WTC11 (cell line): Measurements from ENCODE around the gene CDC37L1. TPM values are rescaled to one million over a fixed set of nuclear protein-coding genes. Genes with fewer than 3 reads are reported as not detected.

Experiments
- ATAC-seq: fragments of 200-7000 bp; cut with Tn5 transposase; 2 replicates; pipeline ENCODE4 v1.10.0; 2021; ENCODE audit warnings: mild to moderate bottlenecking, moderate library complexity
- CTCF ChIA-PET: fragments of 300-600 bp; sonication (Branson Sonifier 250); formaldehyde crosslinking; loops from one replicate; lab custom pipeline; 2021; ENCODE audit warnings: antibody characterized with exemption; lab: Charles Lee
- POLR2A ChIA-PET: fragments of 350-600 bp; sonication (Branson Sonifier 250); formaldehyde crosslinking; loops from one replicate; lab custom pipeline; 2021; ENCODE audit warnings: antibody characterized with exemption; lab: Charles Lee
- DNase-seq: peaks from one replicate; pipeline ENCODE4 v3.0.0; 2021; ENCODE audit warnings: low spot score
- H3K27ac Mint-ChIP-seq: 2 replicates; pipeline ENCODE4 v1.8.0; 2021; ENCODE audit warnings: mixed read lengths
- H3K27me3 Mint-ChIP-seq: 2 replicates; pipeline ENCODE4 v1.8.0; 2021; ENCODE audit warnings: low read depth, mild to moderate bottlenecking, moderate library complexity, mixed read lengths
- H3K36me3 Mint-ChIP-seq: 2 replicates; pipeline ENCODE4 v1.8.0; 2021; ENCODE audit warnings: mixed read lengths
- H3K4me1 Mint-ChIP-seq: 2 replicates; pipeline ENCODE4 v1.8.0; 2022; ENCODE audit warnings: mixed read lengths
- H3K4me3 Mint-ChIP-seq: 2 replicates; pipeline ENCODE4 v1.8.0; 2021; ENCODE audit warnings: mild to moderate bottlenecking, moderate library complexity, mixed read lengths
- H3K9me3 Mint-ChIP-seq: 2 replicates; pipeline ENCODE4 v1.8.0; 2021; ENCODE audit warnings: mixed read lengths
- AFF4 ChIP-seq: sonication (generic); formaldehyde crosslinking; IDR thresholded peaks from 2 replicates; pipeline ENCODE4 v1.8.1; 2023; ENCODE audit warnings: mild to moderate bottlenecking, missing genetic modification reagents, borderline replicate concordance
- ELF4 ChIP-seq: sonication (generic); formaldehyde crosslinking; IDR thresholded peaks from 2 replicates; pipeline ENCODE4 v1.8.1; 2022; ENCODE audit warnings: low read depth, mild to moderate bottlenecking, moderate library complexity, missing genetic modification reagents
- ESRRA ChIP-seq: sonication (generic); formaldehyde crosslinking; IDR thresholded peaks from 2 replicates; pipeline ENCODE4 v1.8.1; 2022; ENCODE audit warnings: mild to moderate bottlenecking, missing genetic modification reagents, borderline replicate concordance
- ETV6 ChIP-seq: sonication (generic); formaldehyde crosslinking; IDR thresholded peaks from 2 replicates; pipeline ENCODE4 v1.8.1; 2022; ENCODE audit warnings: mild to moderate bottlenecking, missing genetic modification reagents
- FOXJ3 ChIP-seq: sonication (generic); formaldehyde crosslinking; IDR thresholded peaks from 2 replicates; pipeline ENCODE4 v1.9.0; 2021; ENCODE audit warnings: missing genetic modification reagents, mild to moderate bottlenecking, borderline replicate concordance
- GTF2I ChIP-seq: fragments of 250-450 bp; sonication (Bioruptor Pico); conservative IDR thresholded peaks from 2 replicates; pipeline ENCODE4 v1.4.0; 2021; ENCODE audit warnings: mild to moderate bottlenecking
- SP1 ChIP-seq: sonication (generic); formaldehyde crosslinking; conservative IDR thresholded peaks from 2 replicates; pipeline ENCODE4 v1.8.1; 2022; ENCODE audit warnings: missing genetic modification reagents
- STAT6 ChIP-seq: sonication (generic); formaldehyde crosslinking; conservative IDR thresholded peaks from 2 replicates; pipeline ENCODE4 v1.8.1; 2023; ENCODE audit warnings: mild to moderate bottlenecking, low read depth, missing genetic modification reagents, moderate library complexity
- TEAD4 ChIP-seq: sonication (generic); formaldehyde crosslinking; IDR thresholded peaks from 2 replicates; pipeline ENCODE4 v1.8.0; 2022; ENCODE audit warnings: mild to moderate bottlenecking, missing genetic modification reagents
- ZNF121 ChIP-seq: sonication (generic); formaldehyde crosslinking; IDR thresholded peaks from 2 replicates; pipeline ENCODE4 v1.8.0; 2023; ENCODE audit warnings: missing genetic modification reagents
- ZNF138 ChIP-seq: sonication (generic); formaldehyde crosslinking; conservative IDR thresholded peaks from 2 replicates; pipeline ENCODE4 v1.8.1; 2022; ENCODE audit warnings: mild to moderate bottlenecking, moderate library complexity, missing genetic modification reagents
- ZNF232 ChIP-seq: sonication (generic); formaldehyde crosslinking; IDR thresholded peaks from 2 replicates; pipeline ENCODE4 v1.8.0; 2022; ENCODE audit warnings: mild to moderate bottlenecking, missing genetic modification reagents
- ZNF263 ChIP-seq: sonication (generic); formaldehyde crosslinking; IDR thresholded peaks from 2 replicates; pipeline ENCODE4 v1.8.1; 2022; ENCODE audit warnings: low read depth, mild to moderate bottlenecking, moderate library complexity, missing genetic modification reagents
- ZNF281 ChIP-seq: sonication (generic); formaldehyde crosslinking; IDR thresholded peaks from 2 replicates; pipeline ENCODE4 v1.8.0; 2023; ENCODE audit warnings: mild to moderate bottlenecking, missing genetic modification reagents
- ZNF671 ChIP-seq: fragments of 250-450 bp; sonication (Bioruptor Pico); IDR thresholded peaks from 2 replicates; pipeline ENCODE4 v1.8.0; 2021; ENCODE audit warnings: mild to moderate bottlenecking
- total RNA-seq: library from RNA; stranded (reverse); gene quantifications from 3 replicates; pipeline ENCODE4 v1.2.3, GENCODE V29; 2021
- TF ChIP-seq, protein P1 (sequence below): sonication (generic); formaldehyde crosslinking; IDR thresholded peaks from 2 replicates; pipeline ENCODE4 v1.8.1; 2023; ENCODE audit warnings: mild to moderate bottlenecking, missing genetic modification reagents, moderate library complexity
- TF ChIP-seq, protein P2 (sequence below): sonication (generic); formaldehyde crosslinking; IDR thresholded peaks from 2 replicates; pipeline ENCODE4 v1.8.1; 2023; ENCODE audit warnings: mild to moderate bottlenecking, missing genetic modification reagents
- TF ChIP-seq, protein P3 (sequence below): sonication (generic); formaldehyde crosslinking; IDR thresholded peaks from 2 replicates; pipeline ENCODE4 v1.8.1; 2023; ENCODE audit warnings: mild to moderate bottlenecking, missing genetic modification reagents, moderate library complexity

Gene CDC37L1
- total RNA-seq, 1 experiment from 2014 or later, result 20.1 TPM

DNA sequence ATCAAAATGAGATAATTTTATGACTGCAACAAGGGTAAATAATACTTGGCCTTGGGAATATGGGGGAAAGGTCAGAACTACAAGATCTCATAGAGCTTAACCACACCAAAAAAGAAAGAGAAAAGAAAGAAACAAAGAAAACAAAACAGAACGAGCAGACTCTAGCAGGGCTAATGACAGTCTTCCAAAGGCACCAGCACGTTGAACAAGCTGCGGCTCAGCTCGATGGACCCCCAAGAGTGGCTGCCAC lies 60.9 kb downstream of the CDC37L1 start:
- peak overlapping the region; percentile 84 for H3K4me3 Mint-ChIP-seq
- ChIA-PET CTCF (interaction anchor here (0.6 to 3.8 kb wide), 10 partner anchors 9 to 861 kb away, joined by 3 to 19 read pairs (median 3); partner anchors contain the start of genes CDC37L1 and PLPP6), POLR2A (interaction anchor here (0.6 to 3.0 kb wide), 6 partner anchors 8 to 225 kb away, joined by 3 to 16 read pairs (median 5); partner anchors contain the start of genes CDC37L1 and RCL1)
- H3K4me1 Mint-ChIP-seq, result peaks cover 34% of the 10 kb centered on the region
- no peaks in the 10 kb centered on the region for H3K36me3 Mint-ChIP-seq
- peak overlapping the region; percentile 91 for H3K27ac Mint-ChIP-seq
- no peak for TF ChIP-seq ZNF281 (CRISPR knock-in tag)
- no peak for TF ChIP-seq SP1
- TF ChIP-seq TEAD4 (CRISPR knock-in tag), result no peak
- TF ChIP-seq STAT6, result no peak
- TF ChIP-seq, protein P1, sequence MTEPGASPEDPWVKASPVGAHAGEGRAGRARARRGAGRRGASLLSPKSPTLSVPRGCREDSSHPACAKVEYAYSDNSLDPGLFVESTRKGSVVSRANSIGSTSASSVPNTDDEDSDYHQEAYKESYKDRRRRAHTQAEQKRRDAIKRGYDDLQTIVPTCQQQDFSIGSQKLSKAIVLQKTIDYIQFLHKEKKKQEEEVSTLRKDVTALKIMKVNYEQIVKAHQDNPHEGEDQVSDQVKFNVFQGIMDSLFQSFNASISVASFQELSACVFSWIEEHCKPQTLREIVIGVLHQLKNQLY (CRISPR knock-in tag), result no peak
- no peak for TF ChIP-seq ETV6 (CRISPR knock-in tag)
- no peak for TF ChIP-seq AFF4 (CRISPR knock-in tag)
- TF ChIP-seq, protein P2, sequence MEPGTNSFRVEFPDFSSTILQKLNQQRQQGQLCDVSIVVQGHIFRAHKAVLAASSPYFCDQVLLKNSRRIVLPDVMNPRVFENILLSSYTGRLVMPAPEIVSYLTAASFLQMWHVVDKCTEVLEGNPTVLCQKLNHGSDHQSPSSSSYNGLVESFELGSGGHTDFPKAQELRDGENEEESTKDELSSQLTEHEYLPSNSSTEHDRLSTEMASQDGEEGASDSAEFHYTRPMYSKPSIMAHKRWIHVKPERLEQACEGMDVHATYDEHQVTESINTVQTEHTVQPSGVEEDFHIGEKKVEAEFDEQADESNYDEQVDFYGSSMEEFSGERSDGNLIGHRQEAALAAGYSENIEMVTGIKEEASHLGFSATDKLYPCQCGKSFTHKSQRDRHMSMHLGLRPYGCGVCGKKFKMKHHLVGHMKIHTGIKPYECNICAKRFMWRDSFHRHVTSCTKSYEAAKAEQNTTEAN, result no peak
- TF ChIP-seq FOXJ3, result no peak
- TF ChIP-seq ZNF138, result no peak
- TF ChIP-seq ZNF121, result no peak
- TF ChIP-seq ELF4 (CRISPR knock-in tag), result no peak
- no peak for TF ChIP-seq ZNF263
- H3K27me3 Mint-ChIP-seq, result no peaks in the 10 kb centered on the region
- DNase-seq (no peak), ATAC-seq (no peak; the same call in 1 of the 2 replicates)
- H3K9me3 Mint-ChIP-seq, result peaks cover 6% of the 10 kb centered on the region; the same call in 1 of the 2 replicates

GRCh38 chr9:4740638-4741364 lies 61.4 kb downstream of the CDC37L1 start, which contains the start of gene AK3:
TSS of gene AK3 (minus strand) at chr9:4741202. CDS start at chr9:4741087, 115 bp downstream.
- ATAC-seq (peak; percentile 88), DNase-seq (peak; percentile 91)
- Mint-ChIP-seq H3K27me3 (no peaks in the 10 kb centered on the region), H3K36me3 (no peaks in the 10 kb centered on the region), H3K4me3 (peak within 1 kb of the TSS; percentile 84), H3K9me3 (peaks cover 6% of the 10 kb centered on the region; the same call in 1 of the 2 replicates), H3K4me1 (peaks cover 34% of the 10 kb centered on the region), H3K27ac (peak within 1 kb of the TSS; percentile 91)
- POLR2A ChIA-PET, result interaction anchor here (0.6 to 3.0 kb wide), 8 partner anchors 9 to 249 kb away, joined by 3 to 16 read pairs (median 4); partner anchors contain the start of genes CDC37L1 and RCL1
- CTCF ChIA-PET, result interaction anchor here (0.6 to 3.8 kb wide), 12 partner anchors 9 to 860 kb away, joined by 3 to 19 read pairs (median 4); partner anchors contain the start of genes CDC37L1 and PLPP6
- TF ChIP-seq, protein P3, sequence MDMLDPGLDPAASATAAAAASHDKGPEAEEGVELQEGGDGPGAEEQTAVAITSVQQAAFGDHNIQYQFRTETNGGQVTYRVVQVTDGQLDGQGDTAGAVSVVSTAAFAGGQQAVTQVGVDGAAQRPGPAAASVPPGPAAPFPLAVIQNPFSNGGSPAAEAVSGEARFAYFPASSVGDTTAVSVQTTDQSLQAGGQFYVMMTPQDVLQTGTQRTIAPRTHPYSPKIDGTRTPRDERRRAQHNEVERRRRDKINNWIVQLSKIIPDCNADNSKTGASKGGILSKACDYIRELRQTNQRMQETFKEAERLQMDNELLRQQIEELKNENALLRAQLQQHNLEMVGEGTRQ, result no peak
- no peak for TF ChIP-seq AFF4 (CRISPR knock-in tag)
- no peak for TF ChIP-seq GTF2I (CRISPR knock-in tag)
- no peak for TF ChIP-seq ESRRA (CRISPR knock-in tag)
- TF ChIP-seq ZNF232, result 0 out of 2 replicates have a peak, but pooled peaks have one; percentile 37
- TF ChIP-seq ZNF671, result no peak
